HepG2 (cell line): ENCODE measurements around the gene ATL2. TPM values are rescaled to one million over a fixed set of nuclear protein-coding genes. Genes with fewer than 3 reads are reported as not detected.
A peak's percentile ranks its signal among the peaks of the same experiment; 100 is the strongest.

Experiments used
- ADNP ChIP-seq: sonication (generic); formaldehyde crosslinking; IDR thresholded peaks from 2 replicates; pipeline ENCODE4 v1.4.0; 2020; ENCODE audit warnings: missing genetic modification reagents
- ARHGAP35 ChIP-seq: sonication (generic); formaldehyde crosslinking; IDR thresholded peaks from 2 replicates; pipeline ENCODE4 v1.9.0; 2022; ENCODE audit warnings: mild to moderate bottlenecking, inconsistent platforms, moderate library complexity, missing genetic modification reagents, borderline replicate concordance
- ATF7-NPFF ChIP-seq: sonication (generic); formaldehyde crosslinking; IDR thresholded peaks from 2 replicates; pipeline ENCODE4 v1.8.1; 2023; ENCODE audit warnings: mild to moderate bottlenecking, low read depth, missing genetic modification reagents, moderate library complexity
- CBX2 ChIP-seq, 2 experiments: fragments of 200-600 bp in 1 of 2; sonication (generic); formaldehyde crosslinking in 1 of 2; IDR thresholded peaks; 2 replicates each; pipeline versions ENCODE4 v1.7.0 to v1.8.1; 2018 to 2022; ENCODE audit warnings: low read depth in 2 of 2, low read length in 1 of 2, mild to moderate bottlenecking in 1 of 2, missing genetic modification reagents in 1 of 2
- DPF2 ChIP-seq: sonication (generic); formaldehyde crosslinking; IDR thresholded peaks from 2 replicates; pipeline ENCODE4 v1.4.0; 2020; ENCODE audit warnings: mild to moderate bottlenecking, low read depth, missing genetic modification reagents, borderline replicate concordance
- HDAC2 ChIP-seq: sonication (generic); formaldehyde crosslinking; IDR thresholded peaks from 2 replicates; pipeline ENCODE4 v1.4.0; 2020; ENCODE audit warnings: missing genetic modification reagents
- MED13 ChIP-seq: sonication (generic); formaldehyde crosslinking; IDR thresholded peaks from 2 replicates; pipeline ENCODE4 v1.5.0; 2020; ENCODE audit warnings: missing genetic modification reagents
- NR2C2 ChIP-seq: sonication (generic); formaldehyde crosslinking; IDR thresholded peaks from 2 replicates; pipeline ENCODE4 v1.4.0; 2020; ENCODE audit warnings: missing genetic modification reagents, mild to moderate bottlenecking, moderate library complexity, borderline replicate concordance
- RFX3 ChIP-seq: IDR thresholded peaks from 2 replicates; pipeline ENCODE4 v1.6.1; 2016; ENCODE audit warnings: missing biosample characterization, missing genetic modification reagents
- SNRNP70 ChIP-seq: fragments of 200-400 bp; formaldehyde crosslinking; IDR thresholded peaks from 2 replicates; pipeline ENCODE4 v1.6.1; 2017; ENCODE audit warnings: mild to moderate bottlenecking, low read depth, low read length, moderate library complexity
- SP2 ChIP-seq: sonication (generic); formaldehyde crosslinking; IDR thresholded peaks from 2 replicates; pipeline ENCODE4 v1.5.1; 2020; ENCODE audit warnings: mild to moderate bottlenecking, missing genetic modification reagents
- SRSF9 ChIP-seq: fragments of 200-400 bp; formaldehyde crosslinking; IDR thresholded peaks from 2 replicates; pipeline ENCODE4 v1.6.1; 2018; ENCODE audit warnings: borderline replicate concordance, mild to moderate bottlenecking, low read depth, low read length; ENCODE audit not compliant: insufficient read depth, poor library complexity, severe bottlenecking
- XRCC5 ChIP-seq: fragments of 200-400 bp; formaldehyde crosslinking; optimal IDR thresholded peaks from 2 replicates; pipeline ENCODE3; 2017; ENCODE audit warnings: mild to moderate bottlenecking, low read length
- ZMYM4 ChIP-seq: sonication (generic); formaldehyde crosslinking; IDR thresholded peaks from 2 replicates; pipeline ENCODE4 v1.8.1; 2023; ENCODE audit warnings: mild to moderate bottlenecking, missing genetic modification reagents
- ZNF235 ChIP-seq: sonication (generic); formaldehyde crosslinking; IDR thresholded peaks from 2 replicates; pipeline ENCODE4 v1.8.1; 2023; ENCODE audit warnings: mild to moderate bottlenecking, missing genetic modification reagents, borderline replicate concordance
- ZNF335 ChIP-seq: sonication (generic); formaldehyde crosslinking; IDR thresholded peaks from 2 replicates; pipeline ENCODE4 v1.4.0; 2020; ENCODE audit warnings: missing genetic modification reagents
- ZNF33B ChIP-seq: sonication (generic); formaldehyde crosslinking; IDR thresholded peaks from 2 replicates; pipeline ENCODE4 v1.5.1; 2020; ENCODE audit warnings: mild to moderate bottlenecking, missing genetic modification reagents
- polyA plus RNA-seq, 8 experiments: library from polyadenylated mRNA; depleted of rRNA in 3 of 8; stranded (reverse) in 7 of 8; unstranded in 1 of 8; fragments of >200 nt; fragmentation: Illumina TruSeq in 4 of 8; extraction: Trizol in 4 of 8; gene quantifications; 2 replicates each; pipeline versions ENCODE4 v1.2.1 to v1.2.3, GENCODE V29; 2011 to 2016; ENCODE audit warnings: low read depth in 4 of 8, missing spikeins in 1 of 8, mixed read lengths in 1 of 8; ENCODE audit not compliant: insufficient read depth in 1 of 8
- total RNA-seq, 5 experiments: library from RNA; depleted of rRNA; stranded (reverse); fragments of >200 nt; fragmentation: Illumina TruSeq; extraction: Trizol; gene quantifications; 2 replicates each; pipeline ENCODE4 v1.2.3, GENCODE V29; 2016; ENCODE audit warnings: low read depth in 1 of 5
- TF ChIP-seq, protein P1 (sequence below): sonication (generic); formaldehyde crosslinking; IDR thresholded peaks from 2 replicates; pipeline ENCODE4 v1.4.0; 2020; ENCODE audit warnings: mild to moderate bottlenecking, missing genetic modification reagents
- TF ChIP-seq, protein P2 (sequence below): sonication (generic); formaldehyde crosslinking; IDR thresholded peaks from 2 replicates; pipeline ENCODE4 v1.4.0; 2020; ENCODE audit warnings: mild to moderate bottlenecking, missing genetic modification reagents
- TF ChIP-seq, protein P3 (sequence below): sonication (generic); formaldehyde crosslinking; IDR thresholded peaks from 2 replicates; pipeline ENCODE4; 2020; ENCODE audit warnings: missing genetic modification reagents, mild to moderate bottlenecking, borderline replicate concordance
- TF ChIP-seq, protein P4 (sequence below): sonication (generic); formaldehyde crosslinking; IDR thresholded peaks from 2 replicates; pipeline ENCODE4 v1.5.1; 2020; ENCODE audit warnings: missing genetic modification reagents, mild to moderate bottlenecking, borderline replicate concordance

Gene ATL2
- total and polyA plus RNA-seq, 2 of the 13 experiments (the other 11 are each of a cell fraction or from before 2014, with no cell fraction given), result 56.5 to 119 TPM

DNA sequence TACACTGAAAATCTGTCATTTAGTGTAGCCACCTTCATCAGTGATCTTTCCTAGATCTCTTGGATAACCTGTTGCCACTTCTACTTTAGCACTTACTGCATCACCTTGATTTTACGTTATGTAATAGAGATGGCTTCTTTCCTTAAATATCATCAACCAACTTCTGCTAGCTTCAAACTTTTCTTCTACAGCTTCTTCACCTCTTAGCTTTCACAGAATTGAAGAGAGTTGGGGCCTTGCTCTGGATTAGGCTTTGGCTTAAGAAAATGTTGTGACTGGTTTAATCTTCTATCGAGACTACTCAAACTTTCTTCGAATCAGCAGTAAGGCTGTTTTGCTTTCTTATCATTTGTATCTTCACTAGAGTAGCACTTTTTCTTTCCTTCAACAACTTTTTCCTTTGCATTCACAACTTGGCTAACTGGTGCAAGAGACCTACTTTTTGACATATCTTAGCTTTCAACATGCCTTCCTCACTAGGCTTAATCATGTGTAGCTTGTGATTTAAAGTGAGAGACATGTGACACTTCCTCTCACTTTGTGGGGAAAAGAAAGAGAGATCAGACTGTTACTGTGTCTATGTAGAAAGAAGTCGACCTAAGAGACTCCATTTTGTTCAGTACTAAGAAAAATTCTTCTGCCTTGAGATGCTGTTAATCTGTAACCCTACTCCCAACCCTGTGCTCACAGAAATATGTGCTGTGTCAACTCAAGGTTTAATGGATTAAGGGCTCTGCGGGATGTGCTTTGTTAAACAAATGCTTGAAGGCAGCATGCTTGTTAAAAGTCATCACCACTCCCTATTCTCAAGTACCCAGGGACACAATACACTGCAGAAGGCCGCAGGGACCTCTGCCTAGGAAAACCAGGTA is 99.6 kb downstream of the ATL2 start (continued):
- TF ChIP-seq, protein P1, sequence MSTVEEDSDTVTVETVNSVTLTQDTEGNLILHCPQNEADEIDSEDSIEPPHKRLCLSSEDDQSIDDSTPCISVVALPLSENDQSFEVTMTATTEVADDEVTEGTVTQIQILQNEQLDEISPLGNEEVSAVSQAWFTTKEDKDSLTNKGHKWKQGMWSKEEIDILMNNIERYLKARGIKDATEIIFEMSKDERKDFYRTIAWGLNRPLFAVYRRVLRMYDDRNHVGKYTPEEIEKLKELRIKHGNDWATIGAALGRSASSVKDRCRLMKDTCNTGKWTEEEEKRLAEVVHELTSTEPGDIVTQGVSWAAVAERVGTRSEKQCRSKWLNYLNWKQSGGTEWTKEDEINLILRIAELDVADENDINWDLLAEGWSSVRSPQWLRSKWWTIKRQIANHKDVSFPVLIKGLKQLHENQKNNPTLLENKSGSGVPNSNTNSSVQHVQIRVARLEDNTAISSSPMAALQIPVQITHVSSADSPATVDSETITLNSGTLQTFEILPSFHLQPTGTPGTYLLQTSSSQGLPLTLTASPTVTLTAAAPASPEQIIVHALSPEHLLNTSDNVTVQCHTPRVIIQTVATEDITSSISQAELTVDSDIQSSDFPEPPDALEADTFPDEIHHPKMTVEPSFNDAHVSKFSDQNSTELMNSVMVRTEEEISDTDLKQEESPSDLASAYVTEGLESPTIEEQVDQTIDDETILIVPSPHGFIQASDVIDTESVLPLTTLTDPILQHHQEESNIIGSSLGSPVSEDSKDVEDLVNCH (CRISPR knock-in tag), result no peak
- no peak for TF ChIP-seq ADNP (CRISPR knock-in tag)
- TF ChIP-seq, protein P2, sequence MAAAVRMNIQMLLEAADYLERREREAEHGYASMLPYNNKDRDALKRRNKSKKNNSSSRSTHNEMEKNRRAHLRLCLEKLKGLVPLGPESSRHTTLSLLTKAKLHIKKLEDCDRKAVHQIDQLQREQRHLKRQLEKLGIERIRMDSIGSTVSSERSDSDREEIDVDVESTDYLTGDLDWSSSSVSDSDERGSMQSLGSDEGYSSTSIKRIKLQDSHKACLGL (CRISPR knock-in tag), result no peak
- TF ChIP-seq, protein P3, sequence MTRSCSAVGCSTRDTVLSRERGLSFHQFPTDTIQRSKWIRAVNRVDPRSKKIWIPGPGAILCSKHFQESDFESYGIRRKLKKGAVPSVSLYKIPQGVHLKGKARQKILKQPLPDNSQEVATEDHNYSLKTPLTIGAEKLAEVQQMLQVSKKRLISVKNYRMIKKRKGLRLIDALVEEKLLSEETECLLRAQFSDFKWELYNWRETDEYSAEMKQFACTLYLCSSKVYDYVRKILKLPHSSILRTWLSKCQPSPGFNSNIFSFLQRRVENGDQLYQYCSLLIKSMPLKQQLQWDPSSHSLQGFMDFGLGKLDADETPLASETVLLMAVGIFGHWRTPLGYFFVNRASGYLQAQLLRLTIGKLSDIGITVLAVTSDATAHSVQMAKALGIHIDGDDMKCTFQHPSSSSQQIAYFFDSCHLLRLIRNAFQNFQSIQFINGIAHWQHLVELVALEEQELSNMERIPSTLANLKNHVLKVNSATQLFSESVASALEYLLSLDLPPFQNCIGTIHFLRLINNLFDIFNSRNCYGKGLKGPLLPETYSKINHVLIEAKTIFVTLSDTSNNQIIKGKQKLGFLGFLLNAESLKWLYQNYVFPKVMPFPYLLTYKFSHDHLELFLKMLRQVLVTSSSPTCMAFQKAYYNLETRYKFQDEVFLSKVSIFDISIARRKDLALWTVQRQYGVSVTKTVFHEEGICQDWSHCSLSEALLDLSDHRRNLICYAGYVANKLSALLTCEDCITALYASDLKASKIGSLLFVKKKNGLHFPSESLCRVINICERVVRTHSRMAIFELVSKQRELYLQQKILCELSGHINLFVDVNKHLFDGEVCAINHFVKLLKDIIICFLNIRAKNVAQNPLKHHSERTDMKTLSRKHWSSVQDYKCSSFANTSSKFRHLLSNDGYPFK, result no peak
- no peak for TF ChIP-seq SNRNP70
- no peak for TF ChIP-seq MED13 (CRISPR knock-in tag)
- no peak for TF ChIP-seq ZNF33B (CRISPR knock-in tag)
- 0 out of 2 replicates have a peak, but pooled peaks have one; percentile 15 for TF ChIP-seq ZMYM4
- no peak for TF ChIP-seq CBX2 (IDR thresholded peaks at IDR 0.05; ENCODE audit: low read depth, low read length)
- no peak for TF ChIP-seq CBX2 (CRISPR knock-in tag; IDR thresholded peaks at IDR 0.05; ENCODE audit: low read depth)
- TF ChIP-seq XRCC5, result no peak
- no peak for TF ChIP-seq SP2
- no peak for TF ChIP-seq ARHGAP35 (CRISPR knock-in tag)
- no peak for TF ChIP-seq ZNF235 (CRISPR knock-in tag)
- TF ChIP-seq SRSF9, result no peak
- 0 out of 2 replicates have a peak, but pooled peaks have one; percentile 29 for TF ChIP-seq ATF7-NPFF (CRISPR knock-in tag)
- no peak for TF ChIP-seq NR2C2
- TF ChIP-seq ZNF335 (CRISPR knock-in tag), result no peak
- TF ChIP-seq, protein P4, sequence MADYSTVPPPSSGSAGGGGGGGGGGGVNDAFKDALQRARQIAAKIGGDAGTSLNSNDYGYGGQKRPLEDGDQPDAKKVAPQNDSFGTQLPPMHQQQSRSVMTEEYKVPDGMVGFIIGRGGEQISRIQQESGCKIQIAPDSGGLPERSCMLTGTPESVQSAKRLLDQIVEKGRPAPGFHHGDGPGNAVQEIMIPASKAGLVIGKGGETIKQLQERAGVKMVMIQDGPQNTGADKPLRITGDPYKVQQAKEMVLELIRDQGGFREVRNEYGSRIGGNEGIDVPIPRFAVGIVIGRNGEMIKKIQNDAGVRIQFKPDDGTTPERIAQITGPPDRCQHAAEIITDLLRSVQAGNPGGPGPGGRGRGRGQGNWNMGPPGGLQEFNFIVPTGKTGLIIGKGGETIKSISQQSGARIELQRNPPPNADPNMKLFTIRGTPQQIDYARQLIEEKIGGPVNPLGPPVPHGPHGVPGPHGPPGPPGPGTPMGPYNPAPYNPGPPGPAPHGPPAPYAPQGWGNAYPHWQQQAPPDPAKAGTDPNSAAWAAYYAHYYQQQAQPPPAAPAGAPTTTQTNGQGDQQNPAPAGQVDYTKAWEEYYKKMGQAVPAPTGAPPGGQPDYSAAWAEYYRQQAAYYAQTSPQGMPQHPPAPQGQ, result no peak
- TF ChIP-seq DPF2, result no peak
- 0 out of 2 replicates have a peak, but pooled peaks have one; percentile 37 for TF ChIP-seq HDAC2 (CRISPR knock-in tag)
- no peak for TF ChIP-seq RFX3 (CRISPR knock-in tag)
